Putamen (tissue), 1 donor: ENCODE measurements around the gene ERBB4.
"Not testable (repeated sequence)": the region's sequence is repeated elsewhere in the genome, so short reads cannot be mapped to it uniquely, and the experiment has no call there.

ENCODE experiments used
- DNase-seq: peaks from one replicate; pipeline ENCODE4 v3.0.0-alpha.2; 2016; ENCODE audit warnings: low spot score

The ERBB4 gene

DNA sequence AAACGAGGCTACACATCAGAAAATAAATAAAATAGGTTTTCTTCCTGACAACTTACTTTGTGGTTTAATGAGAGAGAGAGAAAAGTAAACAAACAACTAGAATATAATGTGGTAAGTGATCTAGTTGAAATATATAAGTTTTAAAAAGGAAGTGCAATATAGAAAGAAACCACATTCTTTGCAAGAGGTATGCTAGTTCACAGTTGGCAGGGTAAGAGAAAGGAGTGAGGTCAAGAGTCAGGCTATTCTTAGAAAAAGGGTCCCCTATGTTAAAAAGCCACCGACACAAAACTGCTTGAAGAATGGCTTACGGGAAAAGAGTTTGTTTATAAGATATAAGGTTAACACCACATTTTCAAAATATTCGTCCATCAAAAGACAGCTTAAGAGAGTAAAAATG, 462.1 kb downstream of the ERBB4 start:
- DNase-seq, result no peak

DNA sequence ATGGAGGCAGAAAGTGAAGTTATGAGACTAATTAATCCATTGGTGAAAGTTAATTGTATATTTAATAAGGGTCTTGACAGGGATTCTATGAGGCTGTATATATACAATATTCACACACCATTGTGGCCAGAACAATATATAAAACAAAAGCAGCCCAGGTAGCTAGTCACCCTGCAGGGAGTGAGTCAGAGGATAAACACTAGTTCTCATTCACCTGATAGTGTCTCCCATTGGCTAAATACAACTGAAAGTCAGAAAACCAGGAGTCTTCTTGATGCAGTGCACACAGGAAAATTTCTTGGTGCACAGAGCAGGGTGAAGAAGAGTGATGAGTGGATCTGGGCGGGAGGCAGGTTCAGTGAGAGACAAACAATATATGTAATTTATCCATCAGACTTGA, 465.2 kb downstream of the ERBB4 start:
- no peak for DNase-seq

DNA sequence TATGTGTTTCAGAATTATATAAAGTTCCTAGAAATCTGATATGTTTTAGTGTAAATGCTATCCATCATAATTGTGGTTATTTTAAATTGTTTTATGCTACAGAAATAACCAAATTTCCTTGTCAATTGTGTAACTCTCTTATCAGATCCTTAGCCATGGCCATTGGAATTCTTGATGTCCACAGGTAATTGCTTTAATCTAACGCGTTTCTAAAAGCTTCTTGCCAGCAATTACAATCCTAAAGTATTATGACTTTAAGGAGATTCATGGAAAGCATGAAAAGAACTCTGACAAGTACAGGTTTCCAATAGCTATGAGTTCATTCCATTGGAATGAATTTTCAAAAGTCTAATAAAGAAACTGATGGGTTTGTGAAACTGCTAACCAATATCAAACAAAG, 472.1 kb downstream of the ERBB4 start:
- DNase-seq, result no peak

DNA sequence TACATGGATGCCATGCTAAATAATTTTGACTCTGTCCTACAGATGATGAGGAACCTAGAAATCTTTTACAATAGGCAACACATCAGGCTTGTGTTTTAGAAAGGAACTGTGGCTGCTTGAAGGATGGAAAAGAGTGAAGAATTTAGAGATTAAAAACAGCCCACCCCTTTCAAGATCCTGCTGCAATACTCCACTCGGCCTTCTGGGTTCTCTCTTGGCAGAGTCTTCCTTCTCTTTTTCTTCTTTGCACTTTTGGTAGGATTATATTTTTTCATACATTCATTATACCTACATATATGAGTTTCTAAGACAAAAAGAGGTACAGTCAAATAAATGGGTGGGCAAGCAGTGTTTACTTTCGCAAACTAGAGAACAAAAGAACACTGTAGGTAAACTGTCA, 474.3 kb downstream of the ERBB4 start:
- no peak for DNase-seq

DNA sequence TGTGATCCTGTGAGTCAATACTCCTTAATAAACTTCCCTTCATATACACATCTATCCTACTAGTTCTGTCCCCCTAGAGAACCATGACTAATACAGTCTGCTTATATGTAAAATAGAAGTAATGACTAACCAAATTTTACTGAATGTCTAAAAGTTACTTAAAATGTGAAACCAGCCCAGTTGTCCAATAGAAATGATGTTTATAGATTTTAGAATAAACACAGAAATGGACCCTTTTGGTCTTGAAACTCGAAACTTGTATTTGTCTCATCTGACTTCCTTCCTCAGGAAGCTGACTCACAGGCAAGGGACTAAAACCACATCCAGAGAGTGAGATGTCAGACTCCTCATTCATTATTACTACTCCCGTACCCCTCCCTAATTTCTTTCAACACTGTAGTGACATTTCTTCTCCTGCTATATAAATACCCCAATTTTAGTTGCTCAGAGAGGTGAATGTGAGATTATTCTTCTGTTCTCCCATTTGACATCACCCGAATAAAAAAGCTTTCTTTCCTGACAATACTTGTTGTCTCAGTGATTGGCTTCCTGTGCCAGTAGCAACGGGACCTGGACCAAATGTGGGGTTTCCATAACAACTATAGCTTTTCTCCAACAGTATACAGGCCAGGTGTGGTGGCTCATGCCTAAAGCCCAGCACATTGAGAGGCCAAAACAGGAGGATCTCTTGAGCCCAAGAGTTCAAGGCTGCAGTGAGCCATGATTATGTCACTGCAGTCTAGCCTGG, 486.0 kb downstream of the ERBB4 start:
- DNase-seq, result no peak

DNA sequence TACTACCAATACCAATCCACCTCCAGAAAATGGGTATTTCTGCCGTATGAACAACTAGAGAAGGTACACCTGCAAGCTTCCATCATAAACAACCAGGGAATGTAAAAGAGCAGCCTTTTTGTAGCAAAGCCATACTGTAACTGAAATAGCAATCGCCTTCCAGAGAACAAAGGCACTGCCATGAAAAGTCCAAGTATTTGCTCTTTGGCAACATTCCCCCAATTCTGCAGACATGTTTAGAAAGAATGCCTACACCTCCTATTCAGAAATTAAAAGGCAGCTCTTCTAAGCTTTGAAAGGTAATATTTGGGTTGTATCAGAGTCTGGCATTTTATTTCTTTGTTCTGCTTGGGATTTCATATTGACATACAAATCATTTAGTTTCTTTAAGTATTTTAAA, 487.7 kb downstream of the ERBB4 start:
- DNase-seq, result no peak

DNA sequence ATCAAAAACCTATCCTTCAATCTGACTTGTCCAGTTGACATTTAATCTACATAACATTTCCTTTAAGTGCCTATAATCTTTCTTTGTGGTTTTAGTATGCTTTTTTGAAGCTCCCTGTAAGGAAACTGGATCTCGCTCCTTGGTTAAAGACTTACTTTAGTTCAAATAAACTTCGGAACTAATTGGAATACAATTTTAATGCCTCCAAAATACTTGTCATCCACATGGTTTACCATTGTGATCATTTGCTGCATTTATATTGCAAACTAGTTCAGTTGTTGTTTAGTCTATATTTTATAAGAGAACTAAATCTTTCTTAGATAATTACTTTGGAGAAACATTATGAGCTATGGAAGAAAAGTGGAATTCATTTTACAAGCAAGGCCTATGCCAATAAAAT, 496.0 kb downstream of the ERBB4 start:
- DNase-seq, result no peak

DNA sequence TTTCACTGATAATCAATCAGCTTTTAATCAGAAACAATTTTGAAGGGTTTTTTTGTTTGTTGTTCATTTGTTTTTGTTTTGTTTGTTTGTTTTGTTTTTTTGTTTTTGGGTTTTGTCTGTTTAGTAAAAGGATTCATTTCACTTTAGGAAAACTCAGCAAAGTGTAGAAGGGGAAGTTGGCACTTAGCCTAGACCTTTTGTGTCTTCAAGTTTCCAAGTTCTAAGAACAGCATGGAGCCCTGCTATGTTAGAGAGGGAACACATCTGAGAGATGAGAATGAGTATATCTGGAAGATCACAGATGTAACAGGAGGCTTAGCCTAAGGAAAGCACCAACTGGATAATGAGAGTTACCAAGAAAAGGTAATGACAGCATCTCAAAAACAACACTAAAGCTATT, 501.5 kb downstream of the ERBB4 start:
- no peak for DNase-seq

DNA sequence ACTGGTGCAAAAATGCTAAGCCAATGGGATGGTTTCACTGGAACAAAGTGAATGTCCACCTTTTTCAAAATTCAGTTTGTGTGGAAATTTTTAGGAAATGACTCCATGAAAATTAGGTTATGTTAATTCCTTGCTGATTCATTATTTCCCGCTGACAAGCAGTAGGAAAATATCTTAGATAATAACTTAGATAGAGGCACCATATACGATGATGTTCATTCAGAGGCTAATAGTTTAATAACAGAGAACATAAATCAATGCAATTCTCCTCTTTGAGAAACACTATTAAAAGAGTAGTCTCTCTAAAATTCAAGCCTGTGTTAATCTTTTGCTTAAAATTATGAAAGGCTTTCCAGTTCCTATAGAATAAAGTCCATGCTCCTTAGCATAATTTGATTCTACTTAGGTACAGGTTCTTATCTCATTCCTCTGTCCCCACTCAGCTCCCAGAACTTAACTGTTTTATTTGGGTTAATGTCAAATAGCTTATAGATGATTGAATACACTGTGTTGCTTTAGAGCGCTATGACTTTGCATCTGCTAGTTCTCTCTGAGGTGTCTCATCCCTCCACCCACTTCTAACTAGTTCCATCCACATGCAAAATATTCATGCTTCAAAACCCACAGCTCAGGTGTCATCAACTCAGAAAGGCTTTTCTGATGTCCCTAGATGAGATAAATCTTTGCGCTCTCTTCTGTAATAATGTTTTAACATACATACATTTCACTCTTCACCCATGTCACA, 503.6 kb downstream of the ERBB4 start:
- DNase-seq, result peak; percentile 29

DNA sequence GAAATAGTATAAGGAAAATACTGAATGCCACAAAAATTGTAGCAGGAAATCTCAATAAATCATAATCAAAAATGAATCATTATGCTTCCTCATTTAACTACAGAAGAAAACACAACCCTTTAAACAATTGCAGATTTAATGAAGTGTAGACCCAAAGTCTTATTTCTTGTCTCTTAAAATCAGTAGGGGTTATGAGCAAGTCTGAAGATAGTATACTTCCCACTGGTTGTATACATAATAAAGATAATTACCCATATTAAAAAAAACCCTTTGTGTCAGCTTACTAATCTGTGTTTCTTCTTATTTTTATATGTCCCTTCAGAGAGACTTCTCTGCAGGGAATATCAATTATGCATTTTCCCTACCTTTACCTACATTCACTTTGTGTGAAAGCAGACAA, 504.7 kb downstream of the ERBB4 start:
- DNase-seq, result no peak

DNA sequence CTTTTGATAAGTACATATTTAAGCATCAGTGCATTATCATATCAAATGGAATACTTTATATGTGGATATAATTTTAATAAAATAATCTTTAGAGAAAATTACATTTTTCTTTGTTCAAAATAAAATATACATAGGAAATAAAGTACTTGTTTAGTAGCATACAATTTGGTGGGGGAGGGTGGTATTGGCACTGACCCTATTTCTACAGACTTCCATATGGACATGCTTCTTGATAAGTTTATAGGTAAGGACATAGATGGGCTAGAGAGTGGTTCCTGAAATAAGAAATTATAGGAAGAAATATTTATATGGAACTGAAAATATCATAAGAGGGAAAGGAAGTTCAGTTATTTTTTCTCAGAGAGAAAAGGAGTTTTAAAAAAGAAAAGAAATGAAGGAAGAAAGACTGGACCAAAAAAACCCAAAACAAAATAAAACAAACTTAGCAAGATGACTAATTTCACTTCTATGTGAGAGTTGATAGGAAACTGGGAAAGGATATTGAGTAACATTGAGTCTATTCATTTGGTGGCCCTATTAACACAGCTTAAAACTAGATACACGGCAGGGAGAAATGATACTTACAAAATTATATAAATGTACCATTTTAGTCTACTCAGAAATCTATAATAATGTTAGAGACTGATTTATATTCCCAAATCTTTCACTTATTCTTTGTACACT, 505.9 kb downstream of the ERBB4 start:
- no peak for DNase-seq

DNA sequence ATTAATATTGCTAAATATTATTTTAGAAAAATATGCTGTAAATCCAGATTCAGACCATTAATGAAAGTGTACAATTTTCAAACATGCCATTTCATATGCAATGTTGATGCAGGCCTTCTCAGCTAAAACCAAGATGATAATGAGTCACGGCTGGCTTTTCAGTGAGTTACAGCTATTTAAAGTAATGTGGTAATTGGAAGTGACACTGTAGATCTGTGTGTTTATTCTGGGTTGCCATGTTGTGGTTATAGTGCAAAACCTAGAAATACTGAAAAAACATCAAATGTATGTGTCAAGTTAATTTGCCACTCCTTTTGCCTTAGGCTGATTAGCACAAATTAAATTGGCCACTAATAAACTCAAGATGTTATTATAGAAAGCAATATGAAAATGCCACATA, 506.6 kb downstream of the ERBB4 start:
- no peak for DNase-seq

DNA sequence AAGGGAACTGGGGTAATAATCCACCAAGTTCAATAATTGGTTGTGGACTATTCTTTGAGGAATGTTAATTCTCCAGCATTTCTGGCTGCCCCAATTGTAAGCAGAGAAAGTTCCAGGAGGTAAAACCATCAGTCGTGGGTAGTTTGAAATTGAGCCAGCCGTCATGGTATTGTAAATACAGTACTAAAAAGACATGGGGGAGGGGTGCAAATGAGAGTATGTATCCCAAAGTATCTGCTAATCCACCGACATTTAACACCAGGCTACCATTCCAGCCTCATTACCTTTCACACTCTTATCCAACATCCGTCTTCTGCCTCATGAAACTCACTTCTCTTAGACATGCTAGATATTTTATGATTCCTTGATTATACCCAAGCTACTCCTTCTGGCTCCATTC, 507.9 kb downstream of the ERBB4 start:
- DNase-seq, result no peak

DNA sequence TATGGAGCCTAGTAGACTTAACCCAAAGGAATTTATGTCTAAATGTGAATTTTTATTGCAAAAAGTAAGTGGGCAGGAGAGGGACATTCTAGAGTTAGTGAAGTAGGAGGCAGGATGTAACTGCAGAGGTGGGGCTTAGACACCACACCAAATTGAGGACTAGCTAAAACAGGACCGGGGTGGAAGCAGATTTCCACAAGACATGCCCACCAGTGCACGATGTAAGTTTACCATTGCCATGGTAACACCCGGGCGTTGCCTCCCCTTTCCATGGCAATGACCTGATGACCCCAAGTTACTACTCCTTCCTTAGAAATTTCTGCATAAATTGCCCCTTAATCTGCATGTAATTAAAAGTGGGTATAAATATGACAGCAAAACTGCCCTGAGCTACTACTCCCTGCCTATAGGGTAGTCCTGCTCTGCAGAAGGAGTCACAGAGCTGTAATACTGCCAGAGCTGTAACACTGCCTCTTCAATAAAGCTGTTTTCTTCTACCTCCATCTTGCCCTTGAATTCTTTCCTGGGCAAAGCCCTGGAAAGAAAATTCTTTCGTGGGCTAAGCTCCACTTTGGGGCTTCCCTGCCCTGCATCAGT, 509.7 kb downstream of the ERBB4 start:
- DNase-seq, result no peak

DNA sequence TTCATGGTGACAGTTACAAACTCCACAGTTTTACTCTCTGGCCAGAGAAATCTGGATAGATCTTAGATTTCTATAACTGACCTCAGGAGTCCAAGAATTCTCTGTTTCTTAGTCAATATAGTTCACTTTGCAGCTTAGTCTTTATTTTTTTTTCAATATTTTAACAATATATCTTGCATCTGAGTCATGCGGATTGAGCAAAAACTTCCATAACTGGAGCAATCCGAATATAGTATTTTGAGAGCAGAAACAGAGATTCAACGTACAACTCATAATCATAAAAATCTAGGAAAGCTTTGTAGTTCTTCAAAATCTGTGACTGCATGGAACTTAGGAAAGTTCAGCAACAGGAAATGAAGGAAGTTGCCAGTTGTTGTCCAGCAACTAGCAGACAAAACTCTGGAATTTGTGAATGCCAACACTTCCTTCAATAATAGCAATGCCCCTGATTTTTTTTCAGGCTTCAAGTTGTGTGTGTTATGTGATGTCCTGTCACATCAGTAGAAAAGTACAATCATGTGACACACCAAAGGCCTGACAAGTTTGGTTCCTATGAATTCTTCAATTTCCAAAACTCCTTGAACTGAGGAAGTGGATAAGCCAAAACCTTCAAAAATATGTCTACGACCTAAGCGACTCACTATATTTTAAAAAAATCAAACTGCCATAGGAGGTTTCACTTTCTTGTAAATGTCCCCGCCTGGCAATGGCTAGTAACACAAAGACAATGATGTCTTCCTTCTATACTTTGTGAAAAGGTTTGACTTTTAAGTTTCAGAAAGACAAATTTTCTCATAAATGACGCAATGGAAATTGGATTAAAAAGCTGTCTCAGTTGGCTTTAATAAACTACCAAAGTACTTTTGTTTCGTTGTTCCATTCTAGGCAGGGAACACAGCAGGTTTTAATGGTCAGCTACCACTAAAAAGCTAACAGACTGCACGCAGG, 510.6 kb downstream of the ERBB4 start:
- no peak for DNase-seq

DNA sequence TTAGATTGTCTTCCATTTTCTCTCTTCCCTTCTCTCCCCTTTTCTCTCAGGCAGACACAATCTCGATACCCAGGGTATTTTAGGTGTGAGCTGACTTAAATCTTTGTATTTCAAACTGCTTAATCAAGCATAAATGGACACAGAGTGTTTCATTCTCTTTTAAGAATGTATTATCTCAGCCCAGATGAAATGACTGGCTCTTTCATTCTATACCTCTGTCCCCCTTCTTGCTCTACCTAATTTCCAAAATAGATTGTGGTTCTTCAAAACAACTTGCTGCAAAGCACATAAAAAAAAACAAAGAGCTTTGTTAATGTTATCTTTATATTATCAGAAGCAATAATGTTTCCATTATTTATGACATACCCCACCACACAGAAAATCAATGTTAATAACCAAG, 514.6 kb downstream of the ERBB4 start:
- no peak for DNase-seq

DNA sequence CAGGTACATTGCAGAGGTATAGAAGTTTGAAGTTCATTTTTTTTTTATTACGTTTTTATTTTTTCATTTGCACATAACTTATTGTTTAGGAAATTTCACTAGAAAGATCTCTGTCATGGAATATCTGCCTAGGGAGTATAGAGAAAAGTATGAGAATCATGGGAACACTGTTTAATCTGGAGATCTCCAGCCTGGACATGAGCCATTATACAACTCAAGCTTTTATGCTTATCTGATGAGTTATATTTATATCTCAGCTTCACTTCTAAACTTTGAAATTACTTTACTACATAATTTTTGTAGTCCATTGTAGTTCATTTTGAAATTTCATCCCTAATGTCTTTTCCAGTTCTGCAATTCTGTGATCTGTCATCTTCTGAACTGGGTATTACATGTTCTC, 515.6 kb downstream of the ERBB4 start:
- DNase-seq, result no peak

DNA sequence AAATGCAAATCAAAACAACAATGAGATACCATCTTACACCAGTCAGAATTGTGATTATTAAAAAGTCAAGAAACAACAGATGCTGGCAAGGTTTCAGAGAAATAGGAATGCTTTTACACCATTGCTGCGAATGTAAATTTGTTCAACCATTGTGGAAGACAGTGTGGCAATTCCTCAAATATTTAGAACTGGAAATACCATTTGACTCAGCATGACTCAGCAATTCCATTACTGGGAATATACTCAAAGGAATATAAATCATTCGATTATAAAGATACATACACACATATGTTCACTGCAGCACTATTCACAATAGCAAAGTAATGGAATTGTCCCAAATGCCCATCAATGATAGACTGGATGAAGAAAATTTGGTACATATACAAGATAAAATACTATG, 516.7 kb downstream of the ERBB4 start:
- DNase-seq, result no peak

DNA sequence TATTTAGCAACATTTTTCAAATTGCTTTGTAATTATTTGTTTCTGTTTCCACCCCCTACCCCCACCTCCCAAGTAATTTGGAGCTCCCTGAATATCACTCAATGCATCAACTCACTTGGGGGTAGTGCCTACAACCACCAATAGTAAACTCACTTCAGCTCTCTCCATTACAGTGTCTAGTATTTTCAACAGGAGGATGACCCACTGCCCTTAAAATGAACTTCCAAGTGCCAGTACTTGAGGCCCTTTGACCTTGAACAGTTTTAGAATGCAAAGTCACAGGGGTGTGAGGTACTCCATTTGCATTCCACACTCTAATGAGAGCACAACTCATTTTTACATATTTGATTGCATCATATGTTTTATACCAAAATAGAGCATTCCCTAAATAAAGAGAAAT, 523.0 kb downstream of the ERBB4 start:
- DNase-seq, result no peak

DNA sequence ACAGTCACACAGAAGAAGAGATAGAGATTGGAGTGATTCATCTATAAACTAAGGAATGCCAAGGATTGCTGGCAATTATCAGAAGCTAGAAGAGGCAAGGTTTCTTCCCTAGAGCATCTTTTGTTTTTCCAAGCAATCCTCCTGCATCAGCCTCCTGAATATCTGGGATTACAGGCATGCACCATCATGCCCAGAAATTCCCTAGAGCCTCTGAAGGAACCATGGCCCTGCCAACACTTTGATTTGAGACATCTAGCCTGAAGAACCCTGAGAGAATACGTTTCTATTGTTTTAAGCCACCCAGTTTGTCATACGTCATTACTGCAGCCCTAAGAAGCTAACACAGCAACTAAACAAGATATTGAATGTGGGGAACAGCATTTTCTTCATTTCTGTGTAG, 525.0 kb downstream of the ERBB4 start:
- DNase-seq, result no peak

DNA sequence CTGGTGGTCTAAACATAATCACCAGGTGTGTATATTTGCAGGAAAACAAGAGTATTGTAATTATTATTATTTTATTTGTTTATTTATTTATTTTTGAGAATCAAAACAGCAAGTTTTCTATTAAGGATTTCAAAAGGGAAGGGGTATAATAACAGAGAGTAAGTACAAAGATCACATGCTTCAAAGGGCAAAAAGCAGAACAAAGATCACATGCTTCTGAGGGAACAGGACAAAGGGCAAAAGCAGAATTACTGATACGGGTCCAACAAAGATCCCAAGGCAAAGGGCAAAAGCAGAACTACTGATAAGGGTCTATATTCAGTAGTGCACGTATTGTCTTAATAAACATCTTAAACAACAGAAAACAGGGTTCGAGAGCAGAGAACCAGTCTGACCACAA, 528.3 kb downstream of the ERBB4 start:
- DNase-seq, result not testable (repeated sequence)

DNA sequence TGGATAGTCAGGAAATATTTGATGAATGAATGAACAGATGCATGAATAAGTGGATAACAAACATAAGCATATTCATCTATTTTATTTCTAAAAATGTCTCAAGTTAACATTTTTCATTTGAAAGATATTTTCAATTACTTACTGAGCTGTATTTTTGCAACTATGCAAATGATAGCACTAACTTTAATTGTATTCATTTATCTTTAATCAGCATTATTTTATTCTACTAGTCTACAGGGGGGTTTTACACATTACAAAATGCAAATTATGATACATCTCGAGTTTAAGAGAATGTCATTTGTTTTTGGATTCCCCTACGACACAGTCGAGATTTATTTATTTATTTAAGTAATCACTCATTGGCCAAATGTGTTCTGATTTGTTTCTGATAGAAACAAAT, 530.6 kb downstream of the ERBB4 start:
- no peak for DNase-seq
